LNCAP (cell line): ENCODE data around the gene TMCC1.

Source experiments
- CTCF ChIP-seq: fragments of 450-650 bp; IDR thresholded peaks from 2 replicates; pipeline ENCODE4 v1.5.1; 2017; ENCODE audit warnings: mild to moderate bottlenecking

Gene TMCC1

GRCh38 chr3:129917423-129918007 lies 24.0 kb upstream of the TMCC1 start:
- TF ChIP-seq CTCF, result no peak

DNA sequence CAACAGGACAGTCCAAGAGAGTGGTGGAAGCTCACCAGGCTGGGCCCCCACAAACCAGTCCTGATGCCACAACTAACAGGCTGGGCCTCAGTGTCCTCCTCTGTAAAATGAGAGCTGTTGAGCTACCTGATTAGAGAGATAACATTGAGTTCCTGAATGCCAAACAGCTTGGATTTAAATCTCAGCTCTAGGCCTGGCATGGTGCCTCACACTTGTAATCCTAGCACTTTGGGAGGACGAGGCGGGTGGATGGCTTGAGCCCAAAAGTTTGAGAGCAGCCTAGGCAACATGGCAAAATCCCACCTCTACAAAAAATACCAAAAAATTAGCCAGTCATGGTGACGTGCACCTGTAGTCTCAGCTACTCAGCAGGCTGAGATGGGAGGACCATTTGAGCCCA lies 20.1 kb upstream of the TMCC1 start:
- no peak for TF ChIP-seq CTCF

GRCh38 chr3:129911261-129911861 lies 17.9 kb upstream of the TMCC1 start:
- no peak for TF ChIP-seq CTCF

DNA sequence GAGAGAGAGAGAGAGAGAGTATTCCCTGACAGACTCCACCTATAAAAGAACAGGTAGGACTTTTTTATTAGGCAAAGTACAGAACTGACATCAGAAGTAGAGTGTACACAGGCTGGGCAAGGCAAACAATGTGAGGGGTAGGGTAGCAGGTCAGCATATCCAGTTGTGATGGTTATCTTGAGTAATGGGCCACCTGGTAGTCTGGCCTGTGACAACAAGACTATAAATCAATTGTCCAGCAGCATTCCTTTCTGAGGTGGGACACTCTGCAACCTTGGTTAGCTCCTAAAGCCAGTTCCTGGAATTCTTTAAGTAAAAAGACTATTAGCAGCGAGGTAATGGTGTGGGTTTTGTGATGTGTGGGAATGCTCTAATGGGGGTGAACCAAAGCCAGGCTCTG lies 14.9 kb upstream of the TMCC1 start:
- TF ChIP-seq CTCF, result no peak

DNA sequence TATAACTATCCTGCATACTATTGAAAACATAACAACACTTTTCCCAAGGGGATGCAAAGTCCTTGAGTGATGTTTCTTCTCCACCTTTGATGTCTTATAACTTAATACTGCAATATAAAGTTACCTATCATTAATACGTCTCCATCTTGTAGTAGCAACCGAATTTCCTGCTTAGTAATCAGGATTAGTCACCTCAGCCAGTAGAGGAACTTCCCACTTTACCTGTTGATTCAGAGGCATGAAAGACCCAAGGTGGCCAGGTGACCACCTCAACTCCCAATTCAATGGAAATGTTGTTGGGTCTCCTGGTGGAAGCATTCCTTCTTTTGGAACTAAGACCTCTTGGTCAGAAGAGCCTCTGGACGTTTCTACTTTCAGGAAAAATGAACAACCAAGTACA lies 3.5 kb upstream of the TMCC1 start:
- TF ChIP-seq CTCF, result no peak

DNA sequence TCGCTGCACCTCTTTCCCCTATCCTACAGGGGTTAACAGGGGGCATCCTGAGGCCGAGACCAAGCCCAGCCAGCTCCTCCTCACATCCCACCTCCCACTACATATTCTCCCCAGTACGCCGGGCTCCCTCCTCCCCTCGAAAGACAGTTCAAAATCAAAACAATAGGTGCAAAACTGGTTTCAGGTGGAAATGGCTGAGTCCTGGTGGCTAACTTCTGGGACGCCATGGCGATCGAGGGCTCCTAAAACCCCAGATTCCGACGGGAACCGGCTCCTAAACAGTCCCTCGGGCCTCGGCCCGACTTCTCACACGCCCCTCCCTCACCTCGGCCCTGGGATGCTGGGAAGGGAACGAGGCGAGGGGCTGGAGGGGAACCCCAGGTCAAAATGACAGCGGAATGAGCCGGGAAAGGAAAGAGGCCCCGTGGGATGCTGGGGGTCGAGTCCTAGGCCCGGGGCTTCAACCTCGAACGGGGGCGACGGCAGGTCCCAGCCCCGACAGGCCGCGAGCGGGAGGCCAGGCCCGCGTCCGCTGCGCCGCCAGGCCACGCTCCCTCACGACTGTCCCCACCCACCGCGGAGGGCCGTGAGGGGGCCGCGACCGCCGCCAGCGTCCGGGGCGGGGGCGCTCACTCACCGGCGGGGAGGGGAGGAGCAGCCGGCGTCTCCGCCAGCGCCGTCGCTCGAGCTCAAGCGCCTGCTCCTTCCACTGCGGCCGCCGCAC lies 492 bp downstream of the TMCC1 start:
- TF ChIP-seq CTCF, result no peak

GRCh38 chr3:129892486-129892856 lies 1.0 kb downstream of the TMCC1 start:
- TF ChIP-seq CTCF, result no peak
